ENCODE results near the gene CHRDL1.

The CHRDL1 gene

DNA sequence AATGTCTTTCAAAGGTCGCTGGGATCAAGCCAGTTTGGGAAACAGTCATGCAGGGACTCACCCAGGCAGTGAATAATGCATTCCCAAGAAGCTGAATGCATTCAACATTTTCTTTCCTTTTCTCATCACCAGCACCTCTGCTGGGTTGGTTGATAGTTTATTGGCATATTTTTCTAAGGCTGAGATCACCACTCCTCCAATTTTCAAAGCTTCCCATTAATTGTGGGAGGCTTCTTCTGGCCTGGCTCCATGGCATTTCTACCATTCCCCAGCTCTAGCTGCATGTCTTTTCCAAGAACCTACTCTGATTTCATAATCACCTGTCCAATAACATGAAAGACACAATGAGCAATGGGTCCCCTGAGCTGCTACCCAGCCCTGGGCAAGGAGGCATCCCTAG lies 35.8 kb downstream of the CHRDL1 start:
- H3K4me3 ChIP-seq (ENCODE audit: low read depth, low read length): no peak overlapping the region
- DNase-seq (ENCODE audit: low read depth): no peak
- TF ChIP-seq, protein P1, sequence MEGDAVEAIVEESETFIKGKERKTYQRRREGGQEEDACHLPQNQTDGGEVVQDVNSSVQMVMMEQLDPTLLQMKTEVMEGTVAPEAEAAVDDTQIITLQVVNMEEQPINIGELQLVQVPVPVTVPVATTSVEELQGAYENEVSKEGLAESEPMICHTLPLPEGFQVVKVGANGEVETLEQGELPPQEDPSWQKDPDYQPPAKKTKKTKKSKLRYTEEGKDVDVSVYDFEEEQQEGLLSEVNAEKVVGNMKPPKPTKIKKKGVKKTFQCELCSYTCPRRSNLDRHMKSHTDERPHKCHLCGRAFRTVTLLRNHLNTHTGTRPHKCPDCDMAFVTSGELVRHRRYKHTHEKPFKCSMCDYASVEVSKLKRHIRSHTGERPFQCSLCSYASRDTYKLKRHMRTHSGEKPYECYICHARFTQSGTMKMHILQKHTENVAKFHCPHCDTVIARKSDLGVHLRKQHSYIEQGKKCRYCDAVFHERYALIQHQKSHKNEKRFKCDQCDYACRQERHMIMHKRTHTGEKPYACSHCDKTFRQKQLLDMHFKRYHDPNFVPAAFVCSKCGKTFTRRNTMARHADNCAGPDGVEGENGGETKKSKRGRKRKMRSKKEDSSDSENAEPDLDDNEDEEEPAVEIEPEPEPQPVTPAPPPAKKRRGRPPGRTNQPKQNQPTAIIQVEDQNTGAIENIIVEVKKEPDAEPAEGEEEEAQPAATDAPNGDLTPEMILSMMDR (IDR thresholded peaks at IDR 0.05; ENCODE audit: low read depth, low read length, missing control alignments): no peak

DNA sequence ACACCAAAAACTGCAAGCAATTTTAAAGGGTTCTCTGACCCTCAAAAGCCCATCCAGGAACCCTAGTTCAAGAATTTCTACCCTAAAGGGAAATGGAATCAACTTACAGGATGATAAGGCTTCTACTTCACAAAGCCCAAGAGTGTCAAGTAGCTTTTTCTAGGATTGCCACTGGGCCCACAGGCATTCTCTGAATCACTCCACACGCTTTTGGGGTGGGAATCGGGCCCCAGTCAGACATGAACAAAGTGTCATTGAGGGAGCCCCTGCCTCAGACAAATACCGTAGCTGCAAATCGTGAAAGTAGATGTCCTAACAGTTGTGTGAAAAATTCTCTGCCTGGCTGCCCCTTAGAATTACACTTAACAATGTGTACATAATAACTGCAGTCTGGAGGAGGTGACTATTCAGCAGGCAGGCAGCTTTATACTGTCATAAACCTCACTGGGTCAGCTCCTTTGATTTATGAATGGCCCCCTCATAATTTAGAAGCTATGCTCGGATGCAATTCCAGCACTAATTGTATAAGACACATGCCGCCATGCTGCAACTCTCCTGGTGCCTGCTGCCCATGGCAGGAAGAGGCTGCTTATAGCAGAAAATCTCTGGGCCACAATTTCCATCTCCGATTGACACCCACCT lies 36.7 kb downstream of the CHRDL1 start:
- DNase-seq (ENCODE audit: low read depth): no peak
- TF ChIP-seq, protein P1 (IDR thresholded peaks at IDR 0.05; ENCODE audit: low read depth, low read length, missing control alignments): no peak
- H3K4me3 ChIP-seq (ENCODE audit: low read depth, low read length): no peak overlapping the region

DNA sequence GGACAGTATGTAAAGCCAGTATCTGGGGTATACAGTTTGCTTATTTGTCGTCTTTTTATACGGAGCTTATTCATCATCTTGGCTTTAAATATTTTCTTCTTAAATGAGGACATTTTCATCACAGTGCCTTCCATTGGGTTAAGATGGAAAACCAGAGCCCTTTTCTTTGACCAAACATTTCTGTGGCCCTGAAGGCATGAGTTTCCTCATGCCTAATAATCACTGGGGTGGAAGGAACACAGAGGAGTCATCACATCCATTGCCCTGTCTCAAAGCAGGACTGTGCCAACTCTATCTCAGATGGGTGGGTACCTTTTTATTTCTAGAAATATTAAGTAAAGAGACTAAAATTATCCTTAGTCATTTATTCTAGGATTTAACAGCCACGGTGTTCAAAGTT lies 40.0 kb downstream of the CHRDL1 start:
- TF ChIP-seq, protein P1 (IDR thresholded peaks at IDR 0.05; ENCODE audit: low read depth, low read length, missing control alignments): no peak
- H3K4me3 ChIP-seq (ENCODE audit: low read depth, low read length): no peak overlapping the region
- no peak for DNase-seq (ENCODE audit: low read depth)

DNA sequence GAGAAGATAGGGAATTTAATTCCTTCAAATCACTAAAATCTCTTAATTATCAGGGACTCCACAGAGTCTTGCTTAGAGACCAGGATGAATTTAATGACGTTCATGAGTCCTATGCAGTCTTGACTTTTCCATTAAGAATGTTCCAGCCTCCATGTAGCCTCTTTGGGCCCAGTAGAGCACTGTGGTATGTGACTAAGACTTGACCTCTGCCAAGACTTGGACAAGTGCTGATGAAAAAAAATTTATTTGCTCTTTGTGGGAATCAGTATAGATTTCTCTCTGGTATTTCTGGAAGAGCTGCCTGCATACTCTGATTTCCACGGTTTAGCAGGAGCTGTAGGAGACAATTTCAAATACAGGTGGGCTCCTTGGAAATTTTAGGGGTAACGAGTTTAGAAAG lies 40.6 kb downstream of the CHRDL1 start:
- DNase-seq (ENCODE audit: low read depth): no peak
- H3K4me3 ChIP-seq (ENCODE audit: low read depth, low read length): no peak overlapping the region
- TF ChIP-seq, protein P1 (IDR thresholded peaks at IDR 0.05; ENCODE audit: low read depth, low read length, missing control alignments): no peak

DNA sequence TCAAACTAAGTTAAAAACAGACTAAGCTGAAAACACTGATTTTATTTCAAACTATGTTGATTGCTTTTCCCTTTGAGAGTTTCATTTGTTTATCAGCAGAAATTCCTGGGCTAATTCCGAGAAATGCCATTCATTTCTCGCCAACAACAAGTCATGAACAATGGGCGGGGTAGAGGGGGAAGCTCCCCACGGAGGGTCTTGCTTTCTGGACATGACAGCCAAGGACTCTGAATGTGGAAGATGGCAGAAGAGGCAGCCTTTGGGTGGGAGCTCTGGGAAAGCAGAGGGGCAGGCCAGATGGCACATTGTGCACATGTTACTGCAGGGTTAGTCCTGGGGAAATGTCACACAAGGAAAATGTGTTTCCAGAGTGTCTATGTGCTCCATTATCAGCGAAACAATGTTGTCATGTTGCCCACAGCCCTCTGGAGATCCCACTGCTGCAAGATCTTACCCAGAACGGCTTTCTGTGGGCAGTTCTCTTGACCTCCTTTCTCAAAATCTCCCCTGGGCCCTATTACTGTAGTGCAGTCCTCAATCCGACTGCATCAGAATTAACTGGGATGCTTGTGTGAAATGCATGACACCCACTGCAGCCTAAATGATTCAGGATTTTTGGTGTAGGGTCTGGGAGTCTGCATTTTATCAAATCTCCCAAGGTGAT lies 45.0 kb downstream of the CHRDL1 start:
- TF ChIP-seq, protein P1 (IDR thresholded peaks at IDR 0.05; ENCODE audit: low read depth, low read length, missing control alignments): no peak
- DNase-seq (ENCODE audit: low read depth): no peak

DNA sequence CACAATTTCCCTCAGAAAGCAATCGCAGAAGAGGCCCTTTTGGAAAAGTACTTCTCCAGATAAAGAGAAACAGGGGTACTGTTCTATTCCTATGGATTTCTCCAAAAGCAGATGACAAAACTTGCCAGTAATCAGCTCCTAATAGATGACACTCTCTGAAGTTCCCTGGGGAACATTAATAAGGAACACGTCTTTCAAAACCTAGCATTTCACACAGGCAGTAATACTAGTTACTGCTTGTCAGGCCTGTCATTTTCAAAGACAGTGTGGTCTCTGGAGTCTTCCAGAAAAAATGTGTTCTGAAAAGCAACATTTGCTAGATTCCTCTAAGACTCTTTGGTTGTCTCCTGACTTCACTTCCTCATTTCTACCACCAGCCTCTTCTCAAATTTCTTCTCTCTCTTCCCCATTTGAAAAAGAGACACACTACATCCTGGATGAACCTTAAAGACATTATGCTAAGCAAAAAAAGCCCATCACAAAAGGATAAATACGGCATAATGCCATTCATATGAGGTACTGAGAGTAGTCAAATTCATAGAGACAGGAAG lies 47.3 kb downstream of the CHRDL1 start:
- TF ChIP-seq, protein P1 (IDR thresholded peaks at IDR 0.05; ENCODE audit: low read depth, low read length, missing control alignments): no peak
- no peak for DNase-seq (ENCODE audit: low read depth)

More for the DNA sequence above, 45.0 kb downstream of the CHRDL1 start:
- H3K4me3 ChIP-seq (ENCODE audit: low read depth, low read length): no peak overlapping the region

More for the DNA sequence above, 47.3 kb downstream of the CHRDL1 start:
- H3K4me3 ChIP-seq (ENCODE audit: low read depth, low read length): no peak overlapping the region

All from GM12864 (cell line).